Measurements from ENCODE around the gene PKHD1. TPM values are rescaled to one million over a fixed set of nuclear protein-coding genes. Genes with fewer than 3 reads are reported as not detected.

The PKHD1 gene
- total RNA-seq, 2 experiments from 2014 or later = not detected

- Mint-ChIP-seq H3K4me3 (no peak overlapping the region), H3K36me3 (ENCODE audit: low read depth) (no peaks in the 10 kb centered on the region), H3K27ac (no peak overlapping the region), H3K4me1 (ENCODE audit: low read depth) (no peaks in the 10 kb centered on the region), H3K27me3 (ENCODE audit: low read depth) (no peaks in the 10 kb centered on the region), H3K9me3 (ENCODE audit: insufficient read depth) (no peaks in the 10 kb centered on the region)
- ChIA-PET CTCF (no interaction called here), POLR2A (no interaction called here)
- ATAC-seq (no peak), DNase-seq (no peak)
These were observed 185.3 kb downstream of the PKHD1 start for GRCh38 chr6:51901766-51902764.

- Mint-ChIP-seq H3K27me3 (ENCODE audit: low read depth) (no peaks in the 10 kb centered on the region), H3K36me3 (ENCODE audit: low read depth) (no peaks in the 10 kb centered on the region), H3K9me3 (ENCODE audit: insufficient read depth) (no peaks in the 10 kb centered on the region), H3K4me1 (ENCODE audit: low read depth) (no peaks in the 10 kb centered on the region), H3K4me3 (no peak overlapping the region), H3K27ac (no peak overlapping the region)
- DNase-seq (no peak), ATAC-seq (no peak)
- POLR2A ChIA-PET = no interaction called here
- CTCF ChIA-PET = no interaction called here
These were observed 194.0 kb downstream of the PKHD1 start for GRCh38 chr6:51893366-51893765.

- H3K9me3 Mint-ChIP-seq (ENCODE audit: insufficient read depth) = no peaks in the 10 kb centered on the region
- H3K4me1 Mint-ChIP-seq (ENCODE audit: low read depth) = no peaks in the 10 kb centered on the region
- H3K36me3 Mint-ChIP-seq (ENCODE audit: low read depth) = no peaks in the 10 kb centered on the region
- H3K27ac Mint-ChIP-seq = no peak overlapping the region
- DNase-seq = no peak
- POLR2A ChIA-PET = no interaction called here
- ATAC-seq = no peak
- no peak overlapping the region for H3K4me3 Mint-ChIP-seq
- H3K27me3 Mint-ChIP-seq (ENCODE audit: low read depth) = no peaks in the 10 kb centered on the region
- CTCF ChIA-PET = no interaction called here
These were observed 194.7 kb downstream of the PKHD1 start for GRCh38 chr6:51892750-51893149.

GRCh38 chr6:51892339-51892738 is 195.1 kb downstream of the PKHD1 start:
- CTCF ChIA-PET = no interaction called here
- H3K27me3 Mint-ChIP-seq (ENCODE audit: low read depth) = no peaks in the 10 kb centered on the region

GRCh38 chr6:51891784-51892183 is 195.6 kb downstream of the PKHD1 start:
- Mint-ChIP-seq H3K27me3 (ENCODE audit: low read depth) (no peaks in the 10 kb centered on the region), H3K9me3 (ENCODE audit: insufficient read depth) (no peaks in the 10 kb centered on the region), H3K27ac (no peak overlapping the region), H3K4me1 (ENCODE audit: low read depth) (no peaks in the 10 kb centered on the region), H3K4me3 (no peak overlapping the region), H3K36me3 (ENCODE audit: low read depth) (no peaks in the 10 kb centered on the region)
- no peak for DNase-seq
- CTCF ChIA-PET = no interaction called here
- POLR2A ChIA-PET = no interaction called here
- no peak for ATAC-seq

More at GRCh38 chr6:51892339-51892738, 195.1 kb downstream of the PKHD1 start:
- Mint-ChIP-seq H3K36me3 (ENCODE audit: low read depth) (no peaks in the 10 kb centered on the region), H3K4me3 (no peak overlapping the region), H3K27ac (no peak overlapping the region), H3K9me3 (ENCODE audit: insufficient read depth) (no peaks in the 10 kb centered on the region), H3K4me1 (ENCODE audit: low read depth) (no peaks in the 10 kb centered on the region)
- ATAC-seq (no peak), DNase-seq (no peak)
- POLR2A ChIA-PET = no interaction called here

- ChIA-PET POLR2A (no interaction called here), CTCF (no interaction called here)
- H3K27me3 Mint-ChIP-seq (ENCODE audit: low read depth) = no peaks in the 10 kb centered on the region
- H3K4me3 Mint-ChIP-seq = no peak overlapping the region
- H3K9me3 Mint-ChIP-seq (ENCODE audit: insufficient read depth) = no peaks in the 10 kb centered on the region
- H3K27ac Mint-ChIP-seq = no peak overlapping the region
- ATAC-seq = no peak
- no peaks in the 10 kb centered on the region for H3K36me3 Mint-ChIP-seq (ENCODE audit: low read depth)
- DNase-seq = no peak
- H3K4me1 Mint-ChIP-seq (ENCODE audit: low read depth) = no peaks in the 10 kb centered on the region
These were observed 199.6 kb downstream of the PKHD1 start for GRCh38 chr6:51887859-51888258.

GRCh38 chr6:51885957-51886356 is 201.5 kb downstream of the PKHD1 start:
- H3K36me3 Mint-ChIP-seq (ENCODE audit: low read depth) = no peaks in the 10 kb centered on the region
- DNase-seq (no peak), ATAC-seq (no peak)
- ChIA-PET POLR2A (no interaction called here), CTCF (no interaction called here)
- no peaks in the 10 kb centered on the region for H3K4me1 Mint-ChIP-seq (ENCODE audit: low read depth)
- no peak overlapping the region for H3K27ac Mint-ChIP-seq
- H3K27me3 Mint-ChIP-seq (ENCODE audit: low read depth) = no peaks in the 10 kb centered on the region
- H3K4me3 Mint-ChIP-seq = no peak overlapping the region
- H3K9me3 Mint-ChIP-seq (ENCODE audit: insufficient read depth) = no peaks in the 10 kb centered on the region

- no peak for DNase-seq
- Mint-ChIP-seq H3K4me3 (no peak overlapping the region), H3K27me3 (ENCODE audit: low read depth) (peaks cover 3% of the 10 kb centered on the region), H3K9me3 (ENCODE audit: insufficient read depth) (no peaks in the 10 kb centered on the region), H3K4me1 (ENCODE audit: low read depth) (no peaks in the 10 kb centered on the region), H3K36me3 (ENCODE audit: low read depth) (no peaks in the 10 kb centered on the region), H3K27ac (no peak overlapping the region)
- ChIA-PET POLR2A (no interaction called here), CTCF (no interaction called here)
- ATAC-seq = no peak
These were observed 218.6 kb downstream of the PKHD1 start for GRCh38 chr6:51868591-51869355.

- POLR2A ChIA-PET = no interaction called here
- ATAC-seq = no peak
- no peaks in the 10 kb centered on the region for H3K4me1 Mint-ChIP-seq (ENCODE audit: low read depth)
These were observed 220.5 kb downstream of the PKHD1 start for GRCh38 chr6:51866867-51867266.

GRCh38 chr6:51865996-51866395 is 221.4 kb downstream of the PKHD1 start:
- Mint-ChIP-seq H3K9me3 (ENCODE audit: insufficient read depth) (no peaks in the 10 kb centered on the region), H3K4me3 (no peak overlapping the region), H3K4me1 (ENCODE audit: low read depth) (no peaks in the 10 kb centered on the region), H3K27ac (no peak overlapping the region), H3K27me3 (ENCODE audit: low read depth) (peaks cover 3% of the 10 kb centered on the region), H3K36me3 (ENCODE audit: low read depth) (no peaks in the 10 kb centered on the region)
- ChIA-PET CTCF (interaction anchor here (2.6 kb wide), 1 partner anchor 11 kb away, joined by 12 read pairs; no protein-coding TSS in a partner anchor), POLR2A (no interaction called here)
- no peak for DNase-seq
- ATAC-seq = no peak

More at GRCh38 chr6:51866867-51867266, 220.5 kb downstream of the PKHD1 start:
- CTCF ChIA-PET = no interaction called here
- H3K27me3 Mint-ChIP-seq (ENCODE audit: low read depth) = peaks cover 3% of the 10 kb centered on the region
- H3K9me3 Mint-ChIP-seq (ENCODE audit: insufficient read depth) = no peaks in the 10 kb centered on the region
- DNase-seq = no peak
- no peaks in the 10 kb centered on the region for H3K36me3 Mint-ChIP-seq (ENCODE audit: low read depth)
- H3K27ac Mint-ChIP-seq = no peak overlapping the region
- H3K4me3 Mint-ChIP-seq = no peak overlapping the region

- ChIA-PET POLR2A (no interaction called here), CTCF (interaction anchor here (1.0 to 2.6 kb wide), 2 partner anchors 10 to 787 kb away, joined by 3 to 12 read pairs; no protein-coding TSS in a partner anchor)
- ATAC-seq (no peak), DNase-seq (no peak)
- no peak overlapping the region for H3K4me3 Mint-ChIP-seq
- no peak overlapping the region for H3K27ac Mint-ChIP-seq
- H3K27me3 Mint-ChIP-seq (ENCODE audit: low read depth) = peaks cover 3% of the 10 kb centered on the region
- H3K9me3 Mint-ChIP-seq (ENCODE audit: insufficient read depth) = no peaks in the 10 kb centered on the region
- no peaks in the 10 kb centered on the region for H3K36me3 Mint-ChIP-seq (ENCODE audit: low read depth)
- H3K4me1 Mint-ChIP-seq (ENCODE audit: low read depth) = no peaks in the 10 kb centered on the region
These were observed 222.2 kb downstream of the PKHD1 start for GRCh38 chr6:51865176-51865575.

- H3K27me3 Mint-ChIP-seq (ENCODE audit: low read depth) = no peaks in the 10 kb centered on the region
- ATAC-seq = no peak
- H3K36me3 Mint-ChIP-seq (ENCODE audit: low read depth) = no peaks in the 10 kb centered on the region
- CTCF ChIA-PET = no interaction called here
- no peak overlapping the region for H3K4me3 Mint-ChIP-seq
- no peak for DNase-seq
- H3K9me3 Mint-ChIP-seq (ENCODE audit: insufficient read depth) = no peaks in the 10 kb centered on the region
- no peak overlapping the region for H3K27ac Mint-ChIP-seq
- POLR2A ChIA-PET = no interaction called here
- no peaks in the 10 kb centered on the region for H3K4me1 Mint-ChIP-seq (ENCODE audit: low read depth)
These were observed 230.3 kb downstream of the PKHD1 start for GRCh38 chr6:51857134-51857533.
